HepG2 (cell line): ENCODE results near the gene PXMP2. TPM values are rescaled to one million over a fixed set of nuclear protein-coding genes. Genes with fewer than 3 reads are reported as not detected.

Source experiments
- AGO1 ChIP-seq: fragments of 200-400 bp; formaldehyde crosslinking; IDR thresholded peaks from 2 replicates; pipeline ENCODE4 v1.6.1; 2017; ENCODE audit warnings: mild to moderate bottlenecking, low read depth, low read length, moderate library complexity; ENCODE audit not compliant: poor library complexity, severe bottlenecking
- CEBPB ChIP-seq: IDR thresholded peaks from 2 replicates; pipeline ENCODE4 v1.6.1; 2011; ENCODE audit warnings: low read depth, low read length, improper control_type of control experiment, borderline replicate concordance
- E2F5 ChIP-seq: sonication (generic); formaldehyde crosslinking; conservative IDR thresholded peaks from 2 replicates; pipeline ENCODE4 v1.4.0; 2020; ENCODE audit warnings: missing genetic modification reagents
- FUBP1 ChIP-seq: sonication (generic); formaldehyde crosslinking; IDR thresholded peaks from 2 replicates; pipeline ENCODE4 v1.5.1; 2020; ENCODE audit warnings: missing genetic modification reagents, mild to moderate bottlenecking, borderline replicate concordance
- JUNB ChIP-seq: sonication (generic); formaldehyde crosslinking; IDR thresholded peaks from 2 replicates; pipeline ENCODE4 v1.8.0; 2022; ENCODE audit warnings: missing genetic modification reagents, mild to moderate bottlenecking, borderline replicate concordance
- KAT8 ChIP-seq: IDR thresholded peaks from 2 replicates; pipeline ENCODE4 v1.6.1; 2016; ENCODE audit warnings: missing genetic modification reagents, missing compliant biosample characterization
- KLF9 ChIP-seq: IDR thresholded peaks from 2 replicates; pipeline ENCODE4 v1.6.1; 2016; ENCODE audit warnings: low read depth
- LRRFIP1 ChIP-seq: sonication (generic); formaldehyde crosslinking; conservative IDR thresholded peaks from 2 replicates; pipeline ENCODE4 v1.4.0; 2020; ENCODE audit warnings: missing genetic modification reagents
- MIER2 ChIP-seq: IDR thresholded peaks from 2 replicates; pipeline ENCODE4 v1.6.1; 2016; ENCODE audit warnings: missing biosample characterization, missing genetic modification reagents
- NFIC ChIP-seq: IDR thresholded peaks from 2 replicates; pipeline ENCODE4 v1.6.1; 2012; ENCODE audit warnings: mild to moderate bottlenecking, low read length, inconsistent platforms
- NFYC ChIP-seq: IDR thresholded peaks from 2 replicates; pipeline ENCODE4 v1.6.1; 2016; ENCODE audit warnings: missing genetic modification reagents, missing compliant biosample characterization
- PAF1 ChIP-seq: IDR thresholded peaks from 2 replicates; pipeline ENCODE4 v1.6.1; 2016; ENCODE audit warnings: missing genetic modification reagents, missing compliant biosample characterization
- WIZ ChIP-seq: sonication (generic); formaldehyde crosslinking; IDR thresholded peaks from 2 replicates; pipeline ENCODE4 v1.5.1; 2020; ENCODE audit warnings: mild to moderate bottlenecking, missing genetic modification reagents
- ZMYM3 ChIP-seq: sonication (generic); formaldehyde crosslinking; IDR thresholded peaks from 2 replicates; pipeline ENCODE4 v1.5.1; 2020; ENCODE audit warnings: mild to moderate bottlenecking, missing genetic modification reagents
- ZNF232 ChIP-seq: sonication (generic); formaldehyde crosslinking; IDR thresholded peaks from 2 replicates; pipeline ENCODE4 v1.4.0; 2020; ENCODE audit warnings: missing genetic modification reagents, borderline replicate concordance
- ZNF414 ChIP-seq: sonication (generic); formaldehyde crosslinking; IDR thresholded peaks from 2 replicates; pipeline ENCODE4 v1.5.0; 2020; ENCODE audit warnings: missing genetic modification reagents
- ZNF589 ChIP-seq: sonication (generic); formaldehyde crosslinking; conservative IDR thresholded peaks from 2 replicates; pipeline ENCODE4 v1.8.0; 2022; ENCODE audit warnings: mild to moderate bottlenecking, moderate library complexity, missing genetic modification reagents
- ZNF607 ChIP-seq: sonication (generic); formaldehyde crosslinking; IDR thresholded peaks from 2 replicates; pipeline ENCODE4 v1.5.1; 2020; ENCODE audit warnings: missing genetic modification reagents, mild to moderate bottlenecking, borderline replicate concordance
- ZNF746 ChIP-seq: sonication (generic); formaldehyde crosslinking; IDR thresholded peaks from 2 replicates; pipeline ENCODE4 v1.8.0; 2022; ENCODE audit warnings: mild to moderate bottlenecking, missing genetic modification reagents
- ZNF83 ChIP-seq: sonication (generic); formaldehyde crosslinking; IDR thresholded peaks from 2 replicates; pipeline ENCODE4 v1.4.0; 2020; ENCODE audit warnings: missing genetic modification reagents, mild to moderate bottlenecking, borderline replicate concordance
- ZSCAN21 ChIP-seq: sonication (generic); formaldehyde crosslinking; IDR thresholded peaks from 2 replicates; pipeline ENCODE4 v1.8.0; 2022; ENCODE audit warnings: mild to moderate bottlenecking, missing genetic modification reagents, moderate library complexity, borderline replicate concordance
- ZZZ3 ChIP-seq: sonication (generic); formaldehyde crosslinking; IDR thresholded peaks from 2 replicates; pipeline ENCODE4 v1.4.0; 2020; ENCODE audit warnings: missing genetic modification reagents, mild to moderate bottlenecking, borderline replicate concordance
- polyA plus RNA-seq, 8 experiments: library from polyadenylated mRNA; depleted of rRNA in 3 of 8; stranded (reverse) in 7 of 8; unstranded in 1 of 8; fragments of >200 nt; fragmentation: Illumina TruSeq in 4 of 8; extraction: Trizol in 4 of 8; gene quantifications; 2 replicates each; pipeline versions ENCODE4 v1.2.1 to v1.2.3, GENCODE V29; 2011 to 2016; ENCODE audit warnings: low read depth in 4 of 8, missing spikeins in 1 of 8, mixed read lengths in 1 of 8; ENCODE audit not compliant: insufficient read depth in 1 of 8
- total RNA-seq, 5 experiments: library from RNA; depleted of rRNA; stranded (reverse); fragments of >200 nt; fragmentation: Illumina TruSeq; extraction: Trizol; gene quantifications; 2 replicates each; pipeline ENCODE4 v1.2.3, GENCODE V29; 2016; ENCODE audit warnings: low read depth in 1 of 5

The PXMP2 gene
- total and polyA plus RNA-seq, 2 of the 13 experiments (the other 11 are each of a cell fraction or from before 2014, with no cell fraction given) = 25.5 to 42.9 TPM

DNA sequence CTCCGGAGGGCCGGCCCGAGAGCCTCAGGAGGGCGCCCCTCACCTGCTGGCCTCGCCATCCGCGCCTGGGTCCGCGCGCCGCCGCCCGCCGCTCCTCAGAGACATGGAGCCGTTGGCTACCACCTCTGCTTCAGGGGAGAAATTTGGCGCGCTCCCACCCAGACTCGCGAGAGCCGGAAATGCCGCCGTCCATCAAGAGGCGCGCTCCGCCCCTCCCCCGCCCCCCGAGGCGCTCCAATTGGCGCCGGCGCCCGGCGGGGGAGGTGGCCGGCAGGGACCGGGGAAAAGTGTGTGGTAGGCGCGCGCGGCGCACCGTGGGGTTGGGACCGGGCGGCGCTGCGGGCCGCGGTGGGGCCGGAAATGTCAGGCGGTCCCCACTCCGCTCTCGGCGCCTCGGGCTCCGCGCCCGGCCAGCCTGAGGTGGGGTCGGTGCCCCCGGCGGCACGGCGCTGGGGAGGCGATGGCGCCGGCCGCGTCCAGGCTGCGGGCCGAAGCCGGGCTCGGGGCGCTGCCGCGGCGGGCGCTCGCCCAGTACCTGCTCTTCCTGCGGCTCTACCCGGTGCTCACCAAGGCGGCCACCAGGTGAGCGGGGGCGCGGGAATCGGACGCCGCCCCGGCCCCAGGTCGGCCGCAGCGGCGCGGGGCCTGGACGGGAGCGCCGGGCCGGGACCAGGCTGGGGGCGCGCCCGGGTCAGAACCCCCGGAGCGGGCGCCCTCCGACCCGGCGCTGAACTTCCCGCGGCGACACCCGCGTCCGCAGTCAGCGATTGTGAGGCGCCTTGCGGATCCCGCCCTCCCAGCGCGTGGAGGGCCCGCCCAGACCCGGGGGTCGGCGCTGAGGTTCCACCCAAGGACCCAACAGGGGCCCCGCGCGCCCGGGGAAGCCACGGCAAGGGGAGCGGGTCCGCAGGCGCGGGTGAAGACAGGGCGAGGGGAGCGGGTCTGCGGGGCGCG, at the start of gene PXMP2, which contains the start of gene POLE (continued):
- TF ChIP-seq LRRFIP1 (CRISPR knock-in tag) = no peak
- peak; percentile 73 for TF ChIP-seq NFYC (CRISPR knock-in tag)
- no peak for TF ChIP-seq JUNB
- TF ChIP-seq KLF9 (CRISPR knock-in tag) = no peak
- peak; percentile 98 for TF ChIP-seq E2F5 (CRISPR knock-in tag)
- no peak for TF ChIP-seq CEBPB
- no peak for TF ChIP-seq WIZ (CRISPR knock-in tag)
- TF ChIP-seq ZNF232 = no peak
- TF ChIP-seq MIER2 (CRISPR knock-in tag) = no peak
- no peak for TF ChIP-seq ZZZ3 (CRISPR knock-in tag)
- TF ChIP-seq AGO1 = no peak
- no peak for TF ChIP-seq ZNF414 (CRISPR knock-in tag)
- peak; percentile 72; the same call in 1 of the 2 replicates for TF ChIP-seq ZNF589 (CRISPR knock-in tag)
- TF ChIP-seq ZNF607 = no peak
- no peak for TF ChIP-seq NFIC
- no peak for TF ChIP-seq FUBP1 (CRISPR knock-in tag)
- no peak for TF ChIP-seq ZMYM3 (CRISPR knock-in tag)
- peak; percentile 52; the same call in 1 of the 2 replicates for TF ChIP-seq ZSCAN21 (CRISPR knock-in tag)
- TF ChIP-seq PAF1 = no peak
- TF ChIP-seq ZNF746 (CRISPR knock-in tag) = no peak; the same call in 1 of the 2 replicates
- no peak for TF ChIP-seq ZNF83 (CRISPR knock-in tag)
- peak; percentile 54; the same call in 1 of the 2 replicates for TF ChIP-seq KAT8 (CRISPR knock-in tag)
